ENCODE measurements around the gene PODXL. TPM values are rescaled to one million over a fixed set of nuclear protein-coding genes. Genes with fewer than 3 reads are reported as not detected.

Gene PODXL
- total and polyA plus RNA-seq, 2 donors (not counting 3 experiments of a cell fraction or from before 2014, with no cell fraction given) = 86.4 to 156 TPM

DNA sequence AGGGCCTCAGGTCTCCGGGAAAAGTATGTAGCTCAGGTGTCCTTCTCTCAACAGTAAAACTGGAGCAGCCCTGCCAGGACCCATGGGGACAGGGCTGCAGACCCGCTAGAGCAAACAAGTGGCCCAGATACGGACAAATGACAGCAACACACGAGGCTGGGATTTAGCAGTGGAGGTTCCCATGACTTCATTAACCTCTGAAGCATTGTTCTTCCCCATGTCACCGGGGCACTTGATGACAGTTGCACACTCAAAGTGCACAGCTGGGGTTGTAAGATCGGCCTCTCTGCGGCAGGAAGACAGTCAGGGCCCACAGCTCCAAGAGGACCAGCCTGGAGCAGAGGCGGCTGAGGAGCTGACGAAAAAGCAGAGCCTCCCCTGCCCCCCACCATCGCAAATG is 12.5 kb upstream of the PODXL start:
- Histone ChIP-seq H3K9me1 (replicated peaks; ENCODE audit: control insufficient read depth, extremely low read depth, insufficient read depth, low read length) (no peaks in the 10 kb centered on the region), H4K20me1 (replicated peaks; ENCODE audit: control insufficient read depth, extremely low read depth, insufficient read depth, low read length) (no peaks in the 10 kb centered on the region), H2AFZ (ENCODE audit: low read depth, low read length) (no peak overlapping the region), H3K36me3 (ENCODE audit: control insufficient read depth in 2 of 2, extremely low read depth in 1 of 2, insufficient read depth in 2 of 2, low read length in 2 of 2) (no peaks in the 10 kb centered on the region), H3K9me3 (replicated peaks; ENCODE audit: control insufficient read depth, insufficient read depth, low read length) (no peaks in the 10 kb centered on the region), H3K9ac (replicated peaks; ENCODE audit: extremely low read depth, insufficient read depth, low read length) (no peak overlapping the region), H3K4me2 (ENCODE audit: insufficient read depth, low read length) (no peak overlapping the region), H3K27ac (ENCODE audit: insufficient read depth, low read depth, low read length) (no peak overlapping the region), H3K79me2 (ENCODE audit: control insufficient read depth, insufficient read depth, low read length) (no peaks in the 10 kb centered on the region), H3K4me1 (ENCODE audit: control insufficient read depth, extremely low read depth, insufficient read depth, low read length) (no peaks in the 10 kb centered on the region), H3K27me3 (ENCODE audit: control insufficient read depth in 2 of 2, insufficient read depth in 2 of 2, low read length in 2 of 2) (no peaks in the 10 kb centered on the region), H3K4me3 (replicated peaks in 1 of 3; ENCODE audit: insufficient read depth in 1 of 3, low read depth in 1 of 3, low read length in 3 of 3) (no peak overlapping the region)
- POLR2A ChIA-PET = no interaction called here
- dilution Hi-C loops (cut with MboI; ENCODE audit: extremely low pct_ligation_motif_present, low sequenced_read_pairs) (no loop called here), intact Hi-C loops (cut with micrococcal nuclease) (no loop called here)
- DNase-seq (ENCODE audit: low read depth, low spot score) = no peak
- TF ChIP-seq JUN (IDR thresholded peaks at IDR 0.05; ENCODE audit: borderline replicate concordance, insufficient read depth, insufficient read length, low read depth) (no peak), POLR2AphosphoS5 (IDR thresholded peaks at IDR 0.05; ENCODE audit: insufficient read depth, low read depth, low read length) (no peak), MYC (IDR thresholded peaks at IDR 0.05; ENCODE audit: low read depth, low read length) (no peak)
- no TSS peak for BruUV-seq (replicated peaks)
- CTCF ChIA-PET = interaction anchor here (1.2 to 1.3 kb wide), 2 partner anchors 51 to 86 kb away, joined by 4 to 5 read pairs; no protein-coding TSS in a partner anchor
- no peak for FAIRE-seq

DNA sequence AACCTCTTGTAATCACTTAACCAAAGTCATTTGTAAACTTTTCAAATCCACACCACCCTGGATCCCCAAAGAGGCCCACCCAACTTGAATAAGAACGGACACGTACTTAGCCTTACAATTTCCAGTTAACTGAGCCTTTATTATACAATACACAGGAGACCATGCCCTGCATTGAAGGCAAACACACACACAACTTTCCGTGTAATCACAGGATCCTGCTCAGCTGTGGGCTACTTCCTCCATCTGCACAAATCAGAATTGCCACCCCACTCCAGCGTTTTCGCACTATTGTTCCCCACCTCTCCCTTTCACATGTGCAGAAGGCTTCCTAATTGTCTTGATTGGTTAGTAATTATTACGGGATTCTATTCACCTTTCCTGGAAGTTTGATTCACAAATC is 12.1 kb upstream of the PODXL start:
- FAIRE-seq (no peak), DNase-seq (ENCODE audit: low read depth, low spot score) (no peak)
- no peaks in the 10 kb centered on the region for H3K79me2 ChIP-seq (ENCODE audit: control insufficient read depth, insufficient read depth, low read length)
- no peaks in the 10 kb centered on the region for H4K20me1 ChIP-seq (replicated peaks; ENCODE audit: control insufficient read depth, extremely low read depth, insufficient read depth, low read length)
- BruUV-seq (replicated peaks) = no TSS peak
- ChIA-PET POLR2A (no interaction called here), CTCF (interaction anchor here (1.2 to 1.3 kb wide), 2 partner anchors 52 to 86 kb away, joined by 4 to 5 read pairs; no protein-coding TSS in a partner anchor)
- no peaks in the 10 kb centered on the region for H3K27me3 ChIP-seq (ENCODE audit: control insufficient read depth in 2 of 2, insufficient read depth in 2 of 2, low read length in 2 of 2)
- TF ChIP-seq JUN (IDR thresholded peaks at IDR 0.05; ENCODE audit: borderline replicate concordance, insufficient read depth, insufficient read length, low read depth) = no peak
- TF ChIP-seq GATA2 (IDR thresholded peaks at IDR 0.05; ENCODE audit: insufficient read depth, insufficient read length, low read depth, low read length) = no peak
- TF ChIP-seq FOS (IDR thresholded peaks at IDR 0.05; ENCODE audit: borderline replicate concordance, insufficient read depth, low read length) = no peak
- TF ChIP-seq, protein P1, sequence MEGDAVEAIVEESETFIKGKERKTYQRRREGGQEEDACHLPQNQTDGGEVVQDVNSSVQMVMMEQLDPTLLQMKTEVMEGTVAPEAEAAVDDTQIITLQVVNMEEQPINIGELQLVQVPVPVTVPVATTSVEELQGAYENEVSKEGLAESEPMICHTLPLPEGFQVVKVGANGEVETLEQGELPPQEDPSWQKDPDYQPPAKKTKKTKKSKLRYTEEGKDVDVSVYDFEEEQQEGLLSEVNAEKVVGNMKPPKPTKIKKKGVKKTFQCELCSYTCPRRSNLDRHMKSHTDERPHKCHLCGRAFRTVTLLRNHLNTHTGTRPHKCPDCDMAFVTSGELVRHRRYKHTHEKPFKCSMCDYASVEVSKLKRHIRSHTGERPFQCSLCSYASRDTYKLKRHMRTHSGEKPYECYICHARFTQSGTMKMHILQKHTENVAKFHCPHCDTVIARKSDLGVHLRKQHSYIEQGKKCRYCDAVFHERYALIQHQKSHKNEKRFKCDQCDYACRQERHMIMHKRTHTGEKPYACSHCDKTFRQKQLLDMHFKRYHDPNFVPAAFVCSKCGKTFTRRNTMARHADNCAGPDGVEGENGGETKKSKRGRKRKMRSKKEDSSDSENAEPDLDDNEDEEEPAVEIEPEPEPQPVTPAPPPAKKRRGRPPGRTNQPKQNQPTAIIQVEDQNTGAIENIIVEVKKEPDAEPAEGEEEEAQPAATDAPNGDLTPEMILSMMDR (IDR thresholded peaks at IDR 0.05; ENCODE audit: extremely low read depth in 1 of 2, insufficient read depth in 1 of 2, low read depth in 1 of 2, low read length in 2 of 2) = no peak
- TF ChIP-seq, protein P2, sequence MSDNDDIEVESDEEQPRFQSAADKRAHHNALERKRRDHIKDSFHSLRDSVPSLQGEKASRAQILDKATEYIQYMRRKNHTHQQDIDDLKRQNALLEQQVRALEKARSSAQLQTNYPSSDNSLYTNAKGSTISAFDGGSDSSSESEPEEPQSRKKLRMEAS (IDR thresholded peaks at IDR 0.05; ENCODE audit: insufficient read depth, insufficient read length) = no peak
- no peak for TF ChIP-seq POLR2AphosphoS5 (IDR thresholded peaks at IDR 0.05; ENCODE audit: insufficient read depth, low read depth, low read length)
- TF ChIP-seq MYC (IDR thresholded peaks at IDR 0.05; ENCODE audit: low read depth, low read length) = no peak
- no peak for TF ChIP-seq POLR2A (IDR thresholded peaks at IDR 0.05; ENCODE audit: low read depth, low read length)
- no peak for TF ChIP-seq EZH2 (IDR thresholded peaks at IDR 0.05; ENCODE audit: borderline replicate concordance, low read depth, low read length, severe bottlenecking)
- H2AFZ ChIP-seq (ENCODE audit: low read depth, low read length) = no peak overlapping the region
- no peaks in the 10 kb centered on the region for H3K9me1 ChIP-seq (replicated peaks; ENCODE audit: control insufficient read depth, extremely low read depth, insufficient read depth, low read length)
- no peaks in the 10 kb centered on the region for H3K36me3 ChIP-seq (ENCODE audit: control insufficient read depth in 2 of 2, extremely low read depth in 1 of 2, insufficient read depth in 2 of 2, low read length in 2 of 2)
- dilution Hi-C loops (cut with MboI; ENCODE audit: extremely low pct_ligation_motif_present, low sequenced_read_pairs) = no loop called here
- intact Hi-C loops (cut with micrococcal nuclease) = no loop called here
- no peak overlapping the region for H3K27ac ChIP-seq (ENCODE audit: insufficient read depth, low read depth, low read length)
- no peak overlapping the region for H3K9ac ChIP-seq (replicated peaks; ENCODE audit: extremely low read depth, insufficient read depth, low read length)
- no peaks in the 10 kb centered on the region for H3K9me3 ChIP-seq (replicated peaks; ENCODE audit: control insufficient read depth, insufficient read depth, low read length)
- H3K4me1 ChIP-seq (ENCODE audit: control insufficient read depth, extremely low read depth, insufficient read depth, low read length) = no peaks in the 10 kb centered on the region
- no peak overlapping the region for H3K4me3 ChIP-seq (replicated peaks in 1 of 3; ENCODE audit: insufficient read depth in 1 of 3, low read depth in 1 of 3, low read length in 3 of 3)
- H3K4me2 ChIP-seq (ENCODE audit: insufficient read depth, low read length) = no peak overlapping the region

Data from endothelial cell of umbilical vein (primary cell).